DMS79 treated with DMSO at 0.1 percent for 48 hours (cell line): ENCODE measurements around the gene ALG14.
"Not testable (repeated sequence)": the region's sequence is repeated elsewhere in the genome, so short reads cannot be mapped to it uniquely, and the experiment has no call there.

Experiments used
- DNase-seq: peaks from one replicate; lab custom pipeline; 2025; lab: John Stamatoyannopoulos, UW

The ALG14 gene

DNA sequence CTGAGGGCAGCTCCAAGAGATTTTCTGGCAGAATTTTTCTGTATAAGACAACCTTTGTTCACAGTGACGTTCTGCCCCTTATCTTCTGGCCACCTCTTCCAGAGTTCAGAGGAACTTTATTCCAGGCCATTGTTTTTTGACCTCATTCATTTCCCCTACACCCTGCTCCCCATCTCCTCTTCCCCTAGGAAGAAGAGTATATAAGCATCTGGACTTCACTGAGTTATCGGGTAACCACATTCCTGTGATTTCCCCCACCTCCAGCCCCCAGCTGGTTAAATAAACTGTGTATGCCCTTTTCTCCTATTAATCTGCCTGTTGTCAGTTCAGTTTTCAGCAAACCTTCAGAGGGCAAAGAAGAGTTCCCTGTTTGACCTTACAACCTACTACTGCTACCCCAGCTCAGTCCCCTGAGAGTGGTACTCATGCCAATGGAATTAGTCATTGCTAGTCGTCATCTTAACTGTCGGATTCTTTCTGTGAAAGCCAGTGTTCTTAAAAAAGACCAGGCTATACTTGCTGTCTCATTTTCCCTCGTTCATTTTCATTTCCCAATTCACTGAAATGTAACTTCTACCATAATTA is 14.3 kb upstream of the ALG14 start:
- DNase-seq, result no peak

DNA sequence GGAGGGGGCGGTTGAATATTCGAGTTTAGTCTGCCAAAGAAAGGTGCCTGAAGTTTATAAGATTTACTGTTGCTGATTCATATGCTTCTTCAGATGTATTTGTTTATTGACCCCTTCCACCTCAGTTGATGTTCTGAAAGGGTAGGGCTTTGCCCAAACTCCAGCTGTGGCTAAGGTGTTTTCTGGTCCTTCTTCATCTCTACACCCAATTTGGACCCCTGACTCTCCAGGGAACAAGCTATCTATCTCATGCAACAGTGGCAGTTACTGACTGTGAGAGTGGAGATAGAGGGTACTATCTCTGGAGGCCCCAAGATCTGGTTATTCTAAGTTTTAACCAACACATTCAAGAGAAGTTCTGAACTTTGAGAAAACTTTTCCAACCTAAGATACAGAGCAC is 12.6 kb upstream of the ALG14 start:
- no peak for DNase-seq

- no peak for DNase-seq
These were observed 11.8 kb upstream of the ALG14 start for GRCh38 chr1:95084317-95085176.

DNA sequence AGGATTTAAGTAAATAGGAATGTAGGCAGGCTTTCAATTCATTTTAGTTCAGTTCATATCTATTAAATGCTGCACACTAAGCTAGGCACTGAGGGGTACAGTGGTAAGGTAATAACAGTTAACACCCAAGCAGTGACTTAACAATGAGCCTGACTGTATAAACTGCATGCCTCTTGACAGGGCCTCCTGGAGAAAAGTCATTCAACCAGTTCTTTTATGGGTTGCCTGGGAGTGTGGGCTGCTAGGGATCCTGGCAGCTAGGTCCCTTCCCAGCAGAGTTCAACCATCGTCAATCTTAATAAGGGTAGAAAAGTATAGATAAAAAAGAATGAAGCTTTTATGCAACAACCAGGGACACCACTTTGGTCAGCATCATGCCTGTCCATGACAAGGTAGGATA is 8.1 kb upstream of the ALG14 start:
- no peak for DNase-seq

GRCh38 chr1:95080446-95080845 is 7.7 kb upstream of the ALG14 start:
- DNase-seq, result no peak

- DNase-seq, result no peak
These were observed 3.3 kb upstream of the ALG14 start for GRCh38 chr1:95076034-95076433.

- no peak for DNase-seq
These were observed 695 bp upstream of the ALG14 start for GRCh38 chr1:95073446-95073845.

GRCh38 chr1:95072117-95072516 is 634 bp downstream of the ALG14 start:
- no peak for DNase-seq

GRCh38 chr1:95071539-95071938 is 1.2 kb downstream of the ALG14 start:
- DNase-seq, result no peak

- no peak for DNase-seq
These were observed 3.0 kb downstream of the ALG14 start for GRCh38 chr1:95069710-95070093.

DNA sequence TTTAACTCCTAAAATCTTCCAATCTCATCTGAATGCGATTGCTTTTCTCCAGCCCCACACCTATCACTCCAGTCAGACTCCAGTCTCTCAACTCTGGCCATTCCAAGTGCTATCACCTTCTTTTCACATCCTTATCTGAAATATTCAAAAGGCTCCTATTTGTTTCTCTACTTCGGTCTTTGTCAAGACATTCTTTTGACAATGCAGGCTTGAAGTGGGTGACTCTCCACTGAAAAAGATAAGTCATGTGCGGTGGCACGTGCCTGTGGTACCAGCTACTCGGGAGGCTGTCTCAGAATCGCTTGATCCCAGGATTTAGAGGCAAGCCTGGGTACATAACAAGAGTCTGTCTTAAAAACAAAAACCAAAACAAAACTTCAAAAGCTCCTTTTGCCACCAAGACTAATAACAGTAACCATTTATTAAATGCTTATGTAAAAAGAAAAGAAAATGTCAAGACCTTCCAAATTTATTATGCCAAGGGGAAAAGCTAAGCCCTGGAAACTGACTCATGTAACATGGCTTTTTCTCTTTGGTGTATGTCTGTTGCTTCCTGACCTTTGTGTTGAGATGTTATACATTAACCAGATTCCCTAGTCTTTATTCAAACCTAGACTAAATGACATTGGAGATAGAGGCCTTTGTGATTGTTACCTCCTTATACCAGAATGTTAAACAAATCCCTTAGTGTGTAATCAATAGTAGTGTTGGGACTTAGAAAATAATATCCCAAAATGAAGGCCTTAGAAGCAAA is 3.6 kb downstream of the ALG14 start:
- DNase-seq, result no peak

- peak; percentile 82 for DNase-seq
These were observed 5.2 kb downstream of the ALG14 start for GRCh38 chr1:95067568-95067967.

GRCh38 chr1:95067062-95067461 is 5.7 kb downstream of the ALG14 start:
- peak; percentile 95 for DNase-seq

DNA sequence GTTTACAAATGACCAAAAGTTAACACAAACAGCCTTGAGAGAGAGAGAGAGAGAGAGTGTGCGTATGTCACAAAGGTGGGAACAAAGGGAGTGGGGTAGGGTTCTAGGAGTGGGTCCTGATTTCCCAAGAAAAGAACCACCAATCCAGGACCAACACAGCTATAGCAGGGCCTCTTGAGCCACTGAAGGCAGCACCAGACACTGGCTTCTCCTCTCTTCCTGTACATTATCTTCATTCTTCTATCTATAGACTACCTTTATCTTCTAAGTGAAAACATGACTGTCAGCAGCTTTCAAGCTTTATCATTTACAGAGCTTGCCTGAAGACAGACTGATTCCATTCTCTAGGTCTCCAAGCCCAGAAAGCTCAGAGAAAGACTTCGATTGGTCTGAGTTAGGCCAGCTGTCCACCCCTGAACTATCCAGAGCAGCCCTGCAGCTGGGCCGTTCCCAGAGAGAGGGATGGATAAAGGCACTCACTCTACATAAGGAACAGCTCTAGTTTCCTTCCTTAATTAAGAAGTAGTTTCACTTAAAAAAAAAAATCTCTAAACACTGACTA is 11.2 kb downstream of the ALG14 start:
- DNase-seq, result no peak

DNA sequence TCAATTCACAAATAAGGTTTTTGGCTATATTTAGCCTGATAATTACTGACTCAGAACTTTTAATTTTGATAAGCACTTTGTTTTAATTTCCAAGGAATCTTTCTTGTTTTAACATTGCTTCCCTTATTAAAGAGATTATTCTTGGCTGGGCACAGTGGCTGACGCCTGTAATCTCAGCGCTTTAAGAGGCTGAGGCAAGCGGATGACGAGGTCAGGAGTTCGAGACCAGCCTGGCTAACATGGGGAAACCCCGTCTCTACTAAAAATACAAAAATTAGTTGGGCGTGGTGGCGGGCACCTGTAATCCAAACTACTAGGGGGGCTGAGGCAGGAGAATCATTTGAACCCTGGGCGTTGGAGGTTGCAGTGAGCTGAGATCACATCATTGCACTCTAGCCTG is 13.8 kb downstream of the ALG14 start:
- no peak for DNase-seq

GRCh38 chr1:95057351-95057750 is 15.4 kb downstream of the ALG14 start:
- no peak for DNase-seq

GRCh38 chr1:95049935-95050334 is 22.8 kb downstream of the ALG14 start:
- DNase-seq, result peak; percentile 70

- DNase-seq, result no peak
These were observed 24.4 kb downstream of the ALG14 start for GRCh38 chr1:95048317-95048716.

GRCh38 chr1:95047624-95048023 is 25.1 kb downstream of the ALG14 start:
- DNase-seq, result not testable (repeated sequence)

GRCh38 chr1:95046359-95046758 is 26.4 kb downstream of the ALG14 start:
- DNase-seq, result no peak

- DNase-seq, result peak; percentile 85
These were observed 29.4 kb downstream of the ALG14 start for GRCh38 chr1:95043141-95043980.

- DNase-seq, result no peak
These were observed 30.5 kb downstream of the ALG14 start for GRCh38 chr1:95042286-95042685.
